GM19397 (cell line): ENCODE results near the gene MRPL16.
"Not testable (repeated sequence)": the region's sequence is repeated elsewhere in the genome, so short reads cannot be mapped to it uniquely, and the experiment has no call there.

ENCODE experiments used
- ATAC-seq: cut with Tn5 transposase; IDR thresholded peaks from one replicate; pipeline ENCODE4 v1.9.1; 2021; ENCODE audit warnings: mild to moderate bottlenecking, moderate library complexity; ENCODE audit not compliant: unreplicated experiment

MRPL16 gene

GRCh38 chr11:59813364-59813763 lies 2.8 kb upstream of the MRPL16 start:
- ATAC-seq, result no peak

GRCh38 chr11:59812220-59812619 lies 1.6 kb upstream of the MRPL16 start:
- ATAC-seq, result no peak

GRCh38 chr11:59810911-59811259 lies 307 bp upstream of the MRPL16 start:
- no peak for ATAC-seq

GRCh38 chr11:59807047-59807610 lies 3.4 kb downstream of the MRPL16 start:
- no peak for ATAC-seq

- ATAC-seq, result no peak
These were observed 6.5 kb downstream of the MRPL16 start for GRCh38 chr11:59804061-59804460.

- no peak for ATAC-seq
These were observed 7.9 kb downstream of the MRPL16 start for GRCh38 chr11:59802639-59803176.

GRCh38 chr11:59801981-59802638 lies 8.5 kb downstream of the MRPL16 start:
- ATAC-seq, result no peak

GRCh38 chr11:59801160-59801706 lies 9.3 kb downstream of the MRPL16 start:
- no peak for ATAC-seq

GRCh38 chr11:59800390-59801025 lies 10.1 kb downstream of the MRPL16 start:
- ATAC-seq, result no peak

GRCh38 chr11:59794417-59794816 lies 16.2 kb downstream of the MRPL16 start:
- ATAC-seq, result no peak

- no peak for ATAC-seq
These were observed 18.1 kb downstream of the MRPL16 start for GRCh38 chr11:59792507-59792906.

- no peak for ATAC-seq
These were observed 18.9 kb downstream of the MRPL16 start for GRCh38 chr11:59791639-59792038.

GRCh38 chr11:59787816-59788215 lies 22.8 kb downstream of the MRPL16 start:
- ATAC-seq, result no peak

GRCh38 chr11:59787255-59787588 lies 23.4 kb downstream of the MRPL16 start:
- ATAC-seq, result no peak

- no peak for ATAC-seq
These were observed 24.8 kb downstream of the MRPL16 start for GRCh38 chr11:59785818-59786217.

GRCh38 chr11:59784441-59784840 lies 26.1 kb downstream of the MRPL16 start:
- ATAC-seq, result not testable (repeated sequence)

GRCh38 chr11:59783632-59784090 lies 26.9 kb downstream of the MRPL16 start:
- no peak for ATAC-seq

- ATAC-seq, result no peak
These were observed 28.5 kb downstream of the MRPL16 start for GRCh38 chr11:59782080-59782479.

GRCh38 chr11:59779487-59779886 lies 31.1 kb downstream of the MRPL16 start:
- no peak for ATAC-seq

- ATAC-seq, result no peak
These were observed 32.5 kb downstream of the MRPL16 start for GRCh38 chr11:59778122-59778521.

- ATAC-seq, result no peak
These were observed 33.5 kb downstream of the MRPL16 start for GRCh38 chr11:59777104-59777503.
